ENCODE measurements around the gene TMEM164.
A peak's percentile ranks its signal among the peaks of the same experiment; 100 is the strongest.
"Not testable (repeated sequence)": the region's sequence is repeated elsewhere in the genome, so short reads cannot be mapped to it uniquely, and the experiment has no call there.

Gene TMEM164

DNA sequence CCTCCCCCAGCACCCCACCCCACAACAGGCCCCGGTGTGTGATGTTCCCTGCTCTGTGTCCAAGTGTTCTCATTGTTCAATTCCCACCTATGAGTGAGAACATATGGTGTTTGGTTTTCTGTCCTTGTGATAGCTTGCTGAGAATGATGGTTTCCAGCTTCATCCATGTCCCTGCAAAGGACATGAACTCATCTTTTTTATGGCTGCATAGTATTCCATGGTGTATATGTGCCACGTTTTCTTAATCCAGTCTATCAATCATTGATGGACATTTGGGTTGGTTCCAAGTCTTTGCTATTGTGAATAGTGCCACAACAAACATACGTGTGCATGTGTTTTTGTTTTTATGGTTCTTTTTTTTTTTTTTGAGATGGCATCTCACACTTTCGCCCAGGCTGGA is 17.7 kb upstream of the TMEM164 start:
- H3K27ac ChIP-seq (ENCODE audit: insufficient read depth, low read depth, low read length, poor library complexity, severe bottlenecking); H3K4me3 ChIP-seq (ENCODE audit: insufficient read depth, low read depth, low read length); H3K27me3 ChIP-seq (ENCODE audit: control insufficient read depth, insufficient read depth, low read length, poor library complexity, severe bottlenecking); H3K9me3 ChIP-seq (ENCODE audit: control insufficient read depth, low read length); H3K4me1 ChIP-seq (ENCODE audit: control insufficient read depth, insufficient read depth, low read length); H3K36me3 ChIP-seq (ENCODE audit: control insufficient read depth, insufficient read depth, low read length): not testable (repeated sequence)
- 93 to 96% methylated on average over 3 to 4 of the region's 4 CpGs for WGBS, 2 experiments

DNA sequence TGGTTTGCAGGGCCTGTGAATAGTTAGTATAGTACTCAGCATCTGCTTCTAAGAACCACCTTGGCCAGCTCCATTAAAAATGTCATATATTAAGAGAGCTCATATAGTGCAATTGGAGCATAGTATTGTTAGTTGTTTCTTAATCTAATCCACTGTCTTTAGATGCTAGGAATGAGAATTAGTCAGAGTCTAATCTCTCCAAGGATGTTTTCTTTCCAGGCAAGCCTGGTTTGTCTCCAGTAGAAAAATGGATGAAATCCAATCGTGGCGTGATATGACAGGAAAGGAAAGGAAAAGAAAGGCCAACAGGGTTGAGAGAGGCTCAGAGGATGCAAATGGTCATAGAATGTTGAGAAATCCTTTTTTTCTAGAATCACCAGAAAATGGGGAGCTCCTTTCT is 15.0 kb upstream of the TMEM164 start:
- H3K4me3 ChIP-seq (ENCODE audit: insufficient read depth, low read depth, low read length): no peak overlapping the region
- H3K27me3 ChIP-seq (ENCODE audit: control insufficient read depth, insufficient read depth, low read length, poor library complexity, severe bottlenecking): no peaks in the 10 kb centered on the region
- no peak overlapping the region for H3K27ac ChIP-seq (ENCODE audit: insufficient read depth, low read depth, low read length, poor library complexity, severe bottlenecking)
- 81 to 96% methylated on average over 2 of the region's 2 CpGs for WGBS, 2 experiments
- no peaks in the 10 kb centered on the region for H3K4me1 ChIP-seq (ENCODE audit: control insufficient read depth, insufficient read depth, low read length)
- H3K9me3 ChIP-seq (ENCODE audit: control insufficient read depth, low read length): no peaks in the 10 kb centered on the region
- no peaks in the 10 kb centered on the region for H3K36me3 ChIP-seq (ENCODE audit: control insufficient read depth, insufficient read depth, low read length)

DNA sequence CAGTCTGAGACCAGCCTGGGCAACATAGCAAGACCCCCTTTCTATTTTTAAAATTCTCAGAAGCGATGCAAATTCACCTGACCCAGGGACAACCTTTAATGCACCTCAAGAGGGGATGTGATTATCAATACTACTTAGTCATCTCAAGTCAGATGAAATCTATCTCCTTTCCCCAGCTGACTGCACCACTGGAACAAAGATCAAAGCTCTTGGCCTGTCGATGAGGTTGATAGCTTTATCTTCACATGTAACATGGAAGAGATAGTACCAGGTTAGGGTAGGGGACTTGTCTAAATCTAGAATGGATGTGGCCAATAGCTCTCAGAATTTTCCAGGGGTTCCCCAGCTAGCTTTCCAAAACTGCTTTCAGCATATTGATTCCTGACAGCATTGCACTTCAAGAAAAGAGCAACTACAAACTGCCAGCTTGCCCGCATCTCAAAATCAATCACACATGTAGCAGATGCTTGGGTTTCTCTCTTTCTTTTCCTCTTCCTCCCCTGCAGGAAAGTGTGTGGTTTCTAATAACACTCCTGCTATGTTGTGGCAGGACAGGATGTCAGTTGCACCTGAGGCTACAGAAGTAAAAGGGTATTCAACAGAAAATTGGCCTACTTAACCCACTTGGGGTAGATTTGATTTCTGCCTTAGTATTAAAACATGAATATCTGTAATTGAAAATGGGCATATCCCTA is 12.2 kb upstream of the TMEM164 start:
- WGBS, 2 experiments: 92 to 93% methylated on average over 3 of the region's 3 CpGs
- Histone ChIP-seq H3K4me3 (ENCODE audit: insufficient read depth, low read depth, low read length) (no peak overlapping the region), H3K27ac (ENCODE audit: insufficient read depth, low read depth, low read length, poor library complexity, severe bottlenecking) (no peak overlapping the region), H3K4me1 (ENCODE audit: control insufficient read depth, insufficient read depth, low read length) (no peaks in the 10 kb centered on the region), H3K36me3 (ENCODE audit: control insufficient read depth, insufficient read depth, low read length) (no peaks in the 10 kb centered on the region), H3K27me3 (ENCODE audit: control insufficient read depth, insufficient read depth, low read length, poor library complexity, severe bottlenecking) (no peaks in the 10 kb centered on the region), H3K9me3 (ENCODE audit: control insufficient read depth, low read length) (no peaks in the 10 kb centered on the region)

- no peaks in the 10 kb centered on the region for H3K27me3 ChIP-seq (ENCODE audit: control insufficient read depth, insufficient read depth, low read length, poor library complexity, severe bottlenecking)
- no peaks in the 10 kb centered on the region for H3K4me1 ChIP-seq (ENCODE audit: control insufficient read depth, insufficient read depth, low read length)
- no peaks in the 10 kb centered on the region for H3K9me3 ChIP-seq (ENCODE audit: control insufficient read depth, low read length)
- no peaks in the 10 kb centered on the region for H3K36me3 ChIP-seq (ENCODE audit: control insufficient read depth, insufficient read depth, low read length)
- H3K4me3 ChIP-seq (ENCODE audit: insufficient read depth, low read depth, low read length): no peak overlapping the region
- no peak overlapping the region for H3K27ac ChIP-seq (ENCODE audit: insufficient read depth, low read depth, low read length, poor library complexity, severe bottlenecking)
- 92 to 100% methylated on average over 1 of the region's 1 CpG for WGBS, 2 experiments
Measured at GRCh38 chrX:109992203-109992602, 10.7 kb upstream of the TMEM164 start.

GRCh38 chrX:109995155-109995554 is 7.8 kb upstream of the TMEM164 start:
- Histone ChIP-seq H3K4me3 (ENCODE audit: insufficient read depth, low read depth, low read length) (no peak overlapping the region), H3K9me3 (ENCODE audit: control insufficient read depth, low read length) (no peaks in the 10 kb centered on the region), H3K27me3 (ENCODE audit: control insufficient read depth, insufficient read depth, low read length, poor library complexity, severe bottlenecking) (no peaks in the 10 kb centered on the region), H3K27ac (ENCODE audit: insufficient read depth, low read depth, low read length, poor library complexity, severe bottlenecking) (no peak overlapping the region), H3K4me1 (ENCODE audit: control insufficient read depth, insufficient read depth, low read length) (no peaks in the 10 kb centered on the region), H3K36me3 (ENCODE audit: control insufficient read depth, insufficient read depth, low read length) (no peaks in the 10 kb centered on the region)
- WGBS, 2 experiments: 89 to 100% methylated on average over 1 to 2 of the region's 2 CpGs

- Histone ChIP-seq H3K27me3 (ENCODE audit: control insufficient read depth, insufficient read depth, low read length, poor library complexity, severe bottlenecking) (no peaks in the 10 kb centered on the region), H3K4me3 (ENCODE audit: insufficient read depth, low read depth, low read length) (no peak overlapping the region), H3K9me3 (ENCODE audit: control insufficient read depth, low read length) (no peaks in the 10 kb centered on the region), H3K36me3 (ENCODE audit: control insufficient read depth, insufficient read depth, low read length) (no peaks in the 10 kb centered on the region), H3K27ac (ENCODE audit: insufficient read depth, low read depth, low read length, poor library complexity, severe bottlenecking) (no peak overlapping the region), H3K4me1 (ENCODE audit: control insufficient read depth, insufficient read depth, low read length) (no peaks in the 10 kb centered on the region)
- 70 to 78% methylated on average over 4 to 6 of the region's 6 CpGs for WGBS, 2 experiments
Measured at GRCh38 chrX:109997786-109998452, 5.0 kb upstream of the TMEM164 start.

DNA sequence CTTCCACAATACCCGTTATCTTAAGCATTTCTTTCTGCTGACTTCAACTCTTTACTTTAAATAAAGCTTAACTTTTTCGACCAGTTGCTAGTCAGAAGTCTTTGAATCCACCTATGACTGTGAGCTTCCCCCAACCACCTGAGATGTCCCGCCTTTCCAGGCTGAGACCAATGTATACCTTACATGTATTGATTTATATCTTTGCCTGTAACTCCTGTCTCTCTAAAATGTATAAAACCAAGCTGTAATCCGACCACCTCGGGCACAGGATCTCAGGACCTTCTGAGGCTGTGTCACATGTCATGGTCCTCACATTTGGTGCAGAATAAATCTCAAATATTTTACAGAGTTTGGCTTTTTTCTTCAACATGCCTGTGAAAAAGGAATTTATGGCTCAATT is 2.9 kb upstream of the TMEM164 start:
- WGBS, 2 experiments: 92 to 95% methylated on average over 4 to 5 of the region's 5 CpGs
- no peak overlapping the region for H3K27ac ChIP-seq (ENCODE audit: insufficient read depth, low read depth, low read length, poor library complexity, severe bottlenecking)
- H3K4me1 ChIP-seq (ENCODE audit: control insufficient read depth, insufficient read depth, low read length): no peaks in the 10 kb centered on the region
- no peaks in the 10 kb centered on the region for H3K36me3 ChIP-seq (ENCODE audit: control insufficient read depth, insufficient read depth, low read length)
- H3K9me3 ChIP-seq (ENCODE audit: control insufficient read depth, low read length): no peaks in the 10 kb centered on the region
- no peak overlapping the region for H3K4me3 ChIP-seq (ENCODE audit: insufficient read depth, low read depth, low read length)
- H3K27me3 ChIP-seq (ENCODE audit: control insufficient read depth, insufficient read depth, low read length, poor library complexity, severe bottlenecking): no peaks in the 10 kb centered on the region

DNA sequence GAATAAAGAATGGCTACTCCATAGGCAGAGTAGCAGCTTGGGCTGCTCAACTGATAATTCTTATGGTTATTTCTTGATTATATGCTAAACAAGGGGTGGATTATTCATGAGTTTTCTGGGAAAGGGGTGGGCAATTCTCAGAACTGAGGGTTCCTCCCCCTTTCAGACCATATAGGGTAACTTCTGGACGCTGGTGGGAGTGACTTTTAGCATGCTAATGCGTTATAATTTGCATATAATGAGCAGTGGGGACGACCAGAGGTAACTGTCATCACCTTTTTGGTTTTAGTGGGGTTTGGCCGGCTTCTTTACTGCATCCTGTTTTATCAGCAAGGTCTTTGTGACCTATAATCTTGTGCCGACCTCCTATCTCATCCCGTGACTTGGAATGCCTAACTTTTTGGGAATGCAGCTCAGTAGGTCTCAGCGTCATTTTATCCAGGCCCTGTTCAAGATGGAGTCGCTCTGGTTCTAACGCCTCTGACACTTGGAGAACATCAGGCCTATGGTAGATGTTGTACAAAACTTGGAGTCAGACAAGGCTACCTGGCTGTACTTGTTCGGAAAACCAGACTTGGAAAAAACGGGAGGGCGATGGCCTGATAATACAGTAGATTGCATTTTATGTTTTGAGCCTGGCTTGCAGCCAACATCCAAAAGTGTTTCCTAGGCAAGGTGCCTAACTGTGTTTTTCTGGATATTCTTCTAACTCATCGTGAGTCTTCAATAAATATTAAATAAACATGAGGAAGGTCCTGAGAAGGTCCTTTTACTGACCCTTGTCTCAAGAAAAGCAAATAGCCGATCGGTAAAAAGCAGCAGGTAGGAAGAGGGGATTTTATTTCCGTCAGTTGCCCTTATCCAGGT is 1.8 kb upstream of the TMEM164 start:
- Histone ChIP-seq H3K27me3 (ENCODE audit: control insufficient read depth, insufficient read depth, low read length, poor library complexity, severe bottlenecking) (no peaks in the 10 kb centered on the region), H3K27ac (ENCODE audit: insufficient read depth, low read depth, low read length, poor library complexity, severe bottlenecking) (no peak overlapping the region), H3K36me3 (ENCODE audit: control insufficient read depth, insufficient read depth, low read length) (no peaks in the 10 kb centered on the region), H3K4me3 (ENCODE audit: insufficient read depth, low read depth, low read length) (no peak overlapping the region), H3K9me3 (ENCODE audit: control insufficient read depth, low read length) (no peaks in the 10 kb centered on the region), H3K4me1 (ENCODE audit: control insufficient read depth, insufficient read depth, low read length) (no peaks in the 10 kb centered on the region)
- 90% methylated on average over 15 to 16 of the region's 16 CpGs for WGBS, 2 experiments

DNA sequence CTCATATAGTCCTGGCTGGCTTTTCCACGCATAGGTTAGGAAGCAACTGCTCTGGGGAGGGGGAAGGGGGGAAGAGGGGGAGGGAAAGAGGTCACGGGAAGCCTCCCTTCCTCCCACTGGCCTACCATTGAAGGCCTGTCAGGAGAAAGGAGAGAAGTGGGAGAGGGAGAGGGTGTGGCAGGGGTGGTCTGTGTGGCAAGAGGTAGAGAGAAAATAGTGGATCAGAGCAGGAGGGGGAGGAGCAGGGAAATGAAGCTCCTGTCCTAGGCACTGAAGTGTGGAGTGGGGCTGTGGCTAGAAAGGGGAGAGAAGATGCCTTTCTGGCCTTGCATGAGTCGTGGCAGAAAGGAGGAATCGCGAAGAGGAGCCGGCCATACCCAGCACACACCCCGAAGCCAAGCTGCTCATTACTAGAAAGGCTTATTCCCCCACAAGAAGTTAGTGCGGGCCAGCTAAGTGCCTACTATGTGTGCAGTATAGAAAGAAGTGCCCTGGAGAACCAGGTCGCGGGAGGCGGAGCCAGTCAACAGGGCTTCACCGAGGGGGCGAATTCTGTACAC is 1.1 kb upstream of the TMEM164 start:
- Histone ChIP-seq H3K27ac (ENCODE audit: insufficient read depth, low read depth, low read length, poor library complexity, severe bottlenecking) (no peak overlapping the region), H3K36me3 (ENCODE audit: control insufficient read depth, insufficient read depth, low read length) (no peaks in the 10 kb centered on the region), H3K9me3 (ENCODE audit: control insufficient read depth, low read length) (no peaks in the 10 kb centered on the region), H3K27me3 (ENCODE audit: control insufficient read depth, insufficient read depth, low read length, poor library complexity, severe bottlenecking) (no peaks in the 10 kb centered on the region), H3K4me1 (ENCODE audit: control insufficient read depth, insufficient read depth, low read length) (no peaks in the 10 kb centered on the region), H3K4me3 (ENCODE audit: insufficient read depth, low read depth, low read length) (peak overlapping the region; percentile 51)
- 4 to 11% methylated on average over 10 to 13 of the region's 13 CpGs for WGBS, 2 experiments
